Eye (tissue), 1 donor: Measurements from ENCODE around the gene SPOUT1.

ENCODE experiments used
- DNase-seq: peaks from one replicate; pipeline ENCODE4 v3.0.0-alpha.2; 2015

The SPOUT1 gene

DNA sequence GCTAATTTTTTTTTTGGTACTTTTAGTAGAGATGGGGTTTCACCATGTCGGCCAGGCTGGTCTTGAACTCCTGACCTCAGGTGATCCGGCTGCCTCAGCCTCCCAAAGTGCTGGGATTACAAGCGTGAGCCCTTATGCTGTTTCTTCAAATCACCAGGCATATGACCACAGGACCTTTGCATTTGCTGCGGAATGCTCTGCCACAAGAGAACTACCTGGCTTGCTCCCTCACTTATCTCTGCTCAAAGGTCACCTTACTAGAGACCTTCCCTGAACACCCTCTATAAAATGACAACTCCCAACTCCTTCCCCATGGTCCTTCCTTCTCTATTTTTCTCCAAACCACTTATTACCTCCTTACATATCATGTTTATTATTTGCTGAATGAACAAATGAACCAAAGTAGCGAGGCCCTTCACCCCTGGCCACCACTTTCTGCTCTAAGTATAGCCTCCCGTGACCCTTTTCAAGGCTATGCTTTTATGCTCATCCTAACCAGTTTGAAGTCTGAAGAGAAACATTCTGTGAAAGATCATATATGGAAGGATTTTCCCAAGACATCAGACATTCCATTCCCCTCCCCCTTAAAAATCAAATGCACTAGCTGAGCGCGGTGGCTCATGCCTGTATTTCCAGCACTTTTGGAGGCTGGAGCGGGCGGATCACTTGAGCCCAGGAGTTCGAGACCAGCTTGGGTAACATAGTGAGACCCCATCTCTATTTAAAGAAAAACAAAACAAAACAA, 59.1 kb downstream of the SPOUT1 start:
- no peak for DNase-seq
